Keratinocyte (primary cell): ENCODE measurements around the gene VPS8.

ENCODE experiments used
- EZH2 ChIP-seq: IDR thresholded peaks from one replicate; pipeline ENCODE4 v1.6.1; 2012; ENCODE audit warnings: inconsistent platforms, mild to moderate bottlenecking, low read length, moderate library complexity
- TF ChIP-seq, protein P1 (sequence below), 3 experiments: IDR thresholded peaks in 1 of 3; conservative IDR thresholded peaks in 1 of 3; optimal IDR thresholded peaks in 1 of 3; 2 replicates in 2 of 3; 3 replicates in 1 of 3; pipeline versions ENCODE3 to v1.5.1; 2011; ENCODE audit warnings: low read length in 3 of 3, mild to moderate bottlenecking in 3 of 3, moderate library complexity in 2 of 3, control low read depth in 1 of 3, inconsistent platforms in 1 of 3; ENCODE audit not compliant: insufficient read depth in 2 of 3; ENCODE audit errors: extremely low read depth in 1 of 3

GRCh38 chr3:184895350-184895749, 83.4 kb downstream of the VPS8 start:
- TF ChIP-seq, protein P1, sequence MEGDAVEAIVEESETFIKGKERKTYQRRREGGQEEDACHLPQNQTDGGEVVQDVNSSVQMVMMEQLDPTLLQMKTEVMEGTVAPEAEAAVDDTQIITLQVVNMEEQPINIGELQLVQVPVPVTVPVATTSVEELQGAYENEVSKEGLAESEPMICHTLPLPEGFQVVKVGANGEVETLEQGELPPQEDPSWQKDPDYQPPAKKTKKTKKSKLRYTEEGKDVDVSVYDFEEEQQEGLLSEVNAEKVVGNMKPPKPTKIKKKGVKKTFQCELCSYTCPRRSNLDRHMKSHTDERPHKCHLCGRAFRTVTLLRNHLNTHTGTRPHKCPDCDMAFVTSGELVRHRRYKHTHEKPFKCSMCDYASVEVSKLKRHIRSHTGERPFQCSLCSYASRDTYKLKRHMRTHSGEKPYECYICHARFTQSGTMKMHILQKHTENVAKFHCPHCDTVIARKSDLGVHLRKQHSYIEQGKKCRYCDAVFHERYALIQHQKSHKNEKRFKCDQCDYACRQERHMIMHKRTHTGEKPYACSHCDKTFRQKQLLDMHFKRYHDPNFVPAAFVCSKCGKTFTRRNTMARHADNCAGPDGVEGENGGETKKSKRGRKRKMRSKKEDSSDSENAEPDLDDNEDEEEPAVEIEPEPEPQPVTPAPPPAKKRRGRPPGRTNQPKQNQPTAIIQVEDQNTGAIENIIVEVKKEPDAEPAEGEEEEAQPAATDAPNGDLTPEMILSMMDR (optimal IDR thresholded peaks at IDR 0.05 in 1 of 3, IDR thresholded peaks at IDR 0.05 in 1 of 3, conservative IDR thresholded peaks at IDR 0.05 in 1 of 3; ENCODE audit: extremely low read depth in 1 of 3, insufficient read depth in 2 of 3, low read length in 3 of 3), result no peak
- TF ChIP-seq EZH2, result no peak
